Muscle layer of colon (tissue), 2 donors: Measurements from ENCODE around the gene CSPG5.

Experiments used
- H3K27ac ChIP-seq: one replicate; pipeline ENCODE4 v1.7.0; 2013; ENCODE audit warnings: low read depth, mild to moderate bottlenecking, low read length, moderate library complexity
- H3K27me3 ChIP-seq, 2 donors: one replicate each; pipeline ENCODE4 v1.7.0; 2013; ENCODE audit warnings: low read length in 2 of 2, mild to moderate bottlenecking in 2 of 2; ENCODE audit not compliant: insufficient read depth in 2 of 2, control insufficient read depth in 1 of 2
- H3K36me3 ChIP-seq: one replicate; pipeline ENCODE4 v1.7.0; 2013; ENCODE audit warnings: mild to moderate bottlenecking, low read length; ENCODE audit not compliant: insufficient read depth
- H3K4me1 ChIP-seq: one replicate; pipeline ENCODE4 v1.7.0; 2013; ENCODE audit warnings: mild to moderate bottlenecking, low read length; ENCODE audit not compliant: insufficient read depth
- H3K4me3 ChIP-seq, 2 donors: one replicate each; pipeline ENCODE4 v1.7.0; 2013; ENCODE audit warnings: low read length in 2 of 2, low read depth in 1 of 2, mild to moderate bottlenecking in 1 of 2, moderate library complexity in 1 of 2
- H3K9ac ChIP-seq: one replicate; pipeline ENCODE4 v1.7.0; 2013; ENCODE audit warnings: low read length
- H3K9me3 ChIP-seq: one replicate; pipeline ENCODE4 v1.7.0; 2013; ENCODE audit warnings: mild to moderate bottlenecking, low read length
- donor health status: abdominal sarcoma.
- donor health status: Adenocarcinoma of cecum.

The CSPG5 gene

DNA sequence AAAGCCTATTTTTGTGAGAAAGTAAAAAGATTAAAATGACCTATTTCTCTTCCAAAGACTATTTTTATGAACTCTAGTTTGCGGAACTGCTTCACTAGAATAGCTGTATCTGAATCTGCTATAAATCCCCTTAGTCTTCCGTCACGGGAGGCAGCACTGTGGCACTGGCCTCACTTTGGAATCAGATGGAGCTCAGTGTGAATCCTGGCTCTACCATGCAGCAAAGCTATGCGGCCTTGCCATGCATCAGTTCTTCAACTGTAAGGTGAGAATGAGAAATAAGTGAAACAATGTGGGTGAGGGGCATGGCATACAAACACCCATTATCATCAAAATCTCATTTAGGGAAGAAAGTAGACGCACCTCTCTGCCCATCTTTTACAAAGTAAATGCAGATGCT, 27.5 kb upstream of the CSPG5 start:
- no peaks in the 10 kb centered on the region for H3K9me3 ChIP-seq
- H3K9ac ChIP-seq: no peak overlapping the region
- peaks cover 20% of the 10 kb centered on the region for H3K36me3 ChIP-seq
- no peaks in the 10 kb centered on the region for H3K27me3 ChIP-seq
- peaks cover 17% of the 10 kb centered on the region for H3K4me1 ChIP-seq
- H3K27ac ChIP-seq: no peak overlapping the region
- no peak overlapping the region for H3K4me3 ChIP-seq

DNA sequence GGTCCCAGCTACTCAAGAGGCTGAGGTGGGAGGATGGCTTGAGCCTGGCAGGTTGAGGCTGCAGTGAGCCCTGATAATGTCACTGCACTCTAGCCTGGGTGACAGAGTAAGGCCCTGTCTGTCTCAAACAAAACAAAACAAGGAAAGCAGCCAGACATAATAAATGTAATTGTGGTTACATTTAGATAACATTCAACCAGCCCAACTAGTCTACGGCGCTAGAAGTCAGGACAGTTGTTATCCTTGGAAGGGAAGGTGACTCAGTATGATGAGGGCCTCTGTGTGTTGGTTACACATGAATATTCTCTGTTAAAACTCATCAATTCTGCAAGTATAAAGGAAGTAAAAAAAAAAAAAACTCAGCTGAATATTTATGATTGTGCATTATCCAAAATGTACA, 27.0 kb upstream of the CSPG5 start:
- H3K9ac ChIP-seq: no peak overlapping the region

DNA sequence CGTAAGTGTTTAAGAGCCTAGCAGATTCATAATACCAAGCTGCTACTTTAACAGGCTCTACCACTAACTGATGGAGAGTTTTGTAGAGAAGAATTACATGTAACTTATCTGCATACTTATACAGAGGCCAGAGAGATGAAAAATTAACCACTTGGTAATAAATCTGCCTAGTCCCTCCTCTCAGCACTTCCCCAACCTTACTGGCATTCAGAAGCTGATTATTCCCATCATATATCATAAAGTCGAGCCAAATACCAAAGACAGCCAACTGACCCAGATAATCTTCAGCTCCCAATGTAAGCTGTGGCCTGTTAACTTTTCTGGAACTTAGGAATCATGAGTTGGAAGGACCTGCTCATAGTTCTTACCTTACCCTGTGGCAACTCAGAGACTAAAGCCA, 25.5 kb upstream of the CSPG5 start:
- Histone ChIP-seq H3K9ac (no peak overlapping the region), H3K4me3 (no peak overlapping the region), H3K4me1 (peaks cover 17% of the 10 kb centered on the region), H3K27ac (no peak overlapping the region), H3K36me3 (peaks cover 11% of the 10 kb centered on the region), H3K9me3 (no peaks in the 10 kb centered on the region), H3K27me3 (no peaks in the 10 kb centered on the region)

More for the DNA sequence above, 27.0 kb upstream of the CSPG5 start:
- no peaks in the 10 kb centered on the region for H3K27me3 ChIP-seq
- H3K27ac ChIP-seq: no peak overlapping the region
- no peak overlapping the region for H3K4me3 ChIP-seq
- peaks cover 17% of the 10 kb centered on the region for H3K4me1 ChIP-seq
- H3K9me3 ChIP-seq: no peaks in the 10 kb centered on the region
- H3K36me3 ChIP-seq: peaks cover 20% of the 10 kb centered on the region

DNA sequence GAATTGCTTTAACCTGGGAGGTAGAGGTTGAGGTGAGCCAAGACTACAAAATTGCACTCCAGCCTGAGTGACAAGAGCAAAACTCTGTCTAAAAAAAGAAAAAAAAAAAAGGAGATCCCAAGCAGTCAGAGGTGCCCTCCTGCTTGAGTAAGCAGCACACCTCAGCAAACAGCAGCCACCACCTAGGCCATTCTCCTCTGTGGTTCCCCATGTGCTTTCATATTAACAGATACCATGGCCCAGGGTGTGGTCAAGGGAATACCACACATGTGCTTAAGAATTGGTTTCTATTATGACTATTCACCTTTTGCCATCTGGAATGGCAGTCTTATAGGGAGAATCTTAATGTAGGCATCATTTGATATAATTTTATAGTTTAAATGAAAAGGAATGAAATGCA, 24.7 kb upstream of the CSPG5 start:
- no peaks in the 10 kb centered on the region for H3K9me3 ChIP-seq
- peaks cover 5% of the 10 kb centered on the region for H3K36me3 ChIP-seq

DNA sequence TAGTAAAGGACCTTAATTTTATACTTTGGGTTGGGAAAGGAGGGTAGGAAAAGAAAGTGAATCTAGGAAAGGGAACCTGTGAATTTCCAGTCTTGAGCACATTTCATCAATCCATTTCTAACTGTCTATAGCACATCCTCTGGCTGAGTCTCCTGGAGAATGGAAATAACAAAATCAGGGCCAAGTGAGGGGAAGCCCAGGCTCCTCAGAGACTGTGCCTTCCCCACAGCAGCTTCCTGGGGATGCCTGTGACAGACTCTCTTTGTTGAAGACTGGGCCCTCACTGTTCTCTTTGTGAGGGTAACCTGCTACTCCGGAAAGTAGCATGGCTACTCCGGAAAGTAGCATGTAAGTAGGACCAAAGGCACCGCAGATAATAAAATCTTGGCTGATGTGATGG, 22.6 kb upstream of the CSPG5 start:
- no peaks in the 10 kb centered on the region for H3K27me3 ChIP-seq
- H3K9ac ChIP-seq: no peak overlapping the region
- no peak overlapping the region for H3K27ac ChIP-seq
- H3K9me3 ChIP-seq: no peaks in the 10 kb centered on the region
- H3K4me1 ChIP-seq: peaks cover 14% of the 10 kb centered on the region
- H3K4me3 ChIP-seq: no peak overlapping the region
- H3K36me3 ChIP-seq: peaks cover 8% of the 10 kb centered on the region

More for the DNA sequence above, 24.7 kb upstream of the CSPG5 start:
- Histone ChIP-seq H3K4me3 (no peak overlapping the region), H3K27me3 (no peaks in the 10 kb centered on the region), H3K27ac (no peak overlapping the region), H3K4me1 (peaks cover 17% of the 10 kb centered on the region), H3K9ac (no peak overlapping the region)

DNA sequence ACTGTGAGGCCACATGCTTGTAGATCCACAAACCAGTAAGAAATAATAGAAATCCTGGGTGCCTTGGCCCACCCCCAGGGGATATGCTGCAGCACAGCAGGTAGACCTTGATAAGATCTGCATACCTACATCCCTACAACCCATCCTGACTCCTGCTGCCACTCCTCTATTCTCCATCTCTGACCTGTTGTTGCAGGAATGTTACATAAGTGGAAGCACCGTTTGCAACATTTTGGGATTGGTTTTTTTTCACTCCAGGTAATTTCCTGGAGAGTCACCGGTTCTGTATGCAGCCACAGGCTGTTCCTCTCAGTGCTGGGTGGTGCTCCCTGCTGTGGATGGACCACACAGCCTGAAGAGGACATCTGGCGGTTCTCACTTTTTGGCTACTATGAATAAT, 16.1 kb upstream of the CSPG5 start:
- Histone ChIP-seq H3K27me3 (no peaks in the 10 kb centered on the region), H3K4me3 (no peak overlapping the region), H3K4me1 (peaks cover 9% of the 10 kb centered on the region), H3K9ac (no peak overlapping the region), H3K9me3 (no peaks in the 10 kb centered on the region), H3K27ac (no peak overlapping the region), H3K36me3 (peaks cover 16% of the 10 kb centered on the region)

DNA sequence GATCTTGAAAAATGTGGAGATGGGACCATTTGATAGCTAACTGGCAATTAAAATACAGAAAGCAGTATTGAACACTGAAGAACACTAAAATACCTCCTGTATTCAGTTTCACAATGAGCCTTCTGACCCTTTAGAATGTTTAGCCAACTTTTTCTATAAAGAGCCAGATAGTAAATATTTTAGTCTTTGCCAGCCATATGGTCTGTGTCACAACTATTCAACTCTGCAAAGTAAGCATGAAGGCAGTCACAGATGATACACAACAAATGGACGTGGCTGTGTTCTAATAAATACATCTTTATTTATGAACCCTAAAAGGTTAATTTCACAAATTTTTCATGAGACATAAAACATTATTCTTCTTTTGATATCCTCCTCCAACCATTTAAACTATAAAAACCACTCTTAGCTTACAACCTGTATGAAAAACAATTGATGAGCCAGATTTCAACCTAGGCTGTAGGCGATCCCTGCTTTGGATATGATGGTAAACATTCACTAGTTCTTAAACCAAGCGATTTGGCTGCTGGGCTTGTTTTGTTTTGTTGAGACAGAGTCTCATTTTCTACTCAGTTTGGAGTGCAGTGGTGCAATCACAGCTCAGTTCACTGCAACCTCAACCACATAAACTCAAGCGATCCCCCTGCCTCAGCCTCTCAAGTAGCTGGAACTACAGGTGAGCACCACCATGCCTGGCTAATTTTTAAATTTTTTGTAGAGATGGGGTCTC, 13.6 kb upstream of the CSPG5 start:
- H3K4me1 ChIP-seq: peaks cover 9% of the 10 kb centered on the region
- H3K9ac ChIP-seq: no peak overlapping the region
- no peak overlapping the region for H3K4me3 ChIP-seq
- H3K9me3 ChIP-seq: no peaks in the 10 kb centered on the region
- H3K27me3 ChIP-seq: no peaks in the 10 kb centered on the region
- H3K27ac ChIP-seq: no peak overlapping the region
- H3K36me3 ChIP-seq: peaks cover 25% of the 10 kb centered on the region

DNA sequence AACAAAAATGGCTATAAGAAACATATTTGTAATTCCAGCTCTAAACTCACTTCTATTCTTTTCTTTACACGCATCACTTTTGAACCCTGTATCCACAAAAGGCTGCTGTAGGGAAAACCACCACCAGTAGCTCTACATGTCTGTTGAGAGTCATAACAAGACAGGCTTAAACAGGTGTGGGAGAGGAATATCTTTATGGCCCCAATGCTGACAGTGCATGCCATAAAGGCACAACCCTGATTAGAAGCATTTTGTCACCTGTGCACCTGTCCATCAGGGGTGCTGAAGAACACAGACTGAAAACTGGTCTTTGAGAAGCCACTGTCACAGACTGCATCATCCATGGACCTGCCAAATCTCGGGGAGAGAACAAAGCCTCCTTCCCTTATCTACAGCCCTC, 11.6 kb upstream of the CSPG5 start:
- H3K4me3 ChIP-seq: no peak overlapping the region
- no peak overlapping the region for H3K27ac ChIP-seq
- H3K9ac ChIP-seq: no peak overlapping the region
- no peaks in the 10 kb centered on the region for H3K9me3 ChIP-seq
- H3K27me3 ChIP-seq: no peaks in the 10 kb centered on the region
- H3K36me3 ChIP-seq: peaks cover 28% of the 10 kb centered on the region
- H3K4me1 ChIP-seq: peaks cover 9% of the 10 kb centered on the region

DNA sequence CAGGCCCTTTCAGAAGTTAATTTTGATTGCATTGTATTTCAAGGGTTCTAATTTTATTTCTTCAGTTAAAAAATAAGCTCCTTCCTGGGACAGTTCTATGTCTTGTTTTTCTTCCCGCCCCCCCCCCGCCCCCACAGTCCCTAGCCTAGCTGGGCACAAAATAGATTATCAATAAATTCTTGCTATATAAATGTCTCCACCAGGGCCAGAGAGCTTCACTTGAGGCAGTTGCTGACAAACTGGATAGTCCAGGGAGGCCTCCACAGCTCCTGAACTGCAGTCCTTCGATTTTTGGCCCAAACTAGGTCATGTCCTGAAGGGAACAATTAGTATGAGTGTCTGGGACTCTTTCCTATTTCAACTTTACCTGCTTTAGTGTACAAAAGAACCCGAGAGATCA, 9.9 kb upstream of the CSPG5 start:
- peaks cover 9% of the 10 kb centered on the region for H3K4me1 ChIP-seq
- no peaks in the 10 kb centered on the region for H3K9me3 ChIP-seq
- H3K27me3 ChIP-seq: no peaks in the 10 kb centered on the region
- H3K4me3 ChIP-seq: no peak overlapping the region
- H3K36me3 ChIP-seq: peaks cover 28% of the 10 kb centered on the region
- H3K27ac ChIP-seq: no peak overlapping the region
- no peak overlapping the region for H3K9ac ChIP-seq

DNA sequence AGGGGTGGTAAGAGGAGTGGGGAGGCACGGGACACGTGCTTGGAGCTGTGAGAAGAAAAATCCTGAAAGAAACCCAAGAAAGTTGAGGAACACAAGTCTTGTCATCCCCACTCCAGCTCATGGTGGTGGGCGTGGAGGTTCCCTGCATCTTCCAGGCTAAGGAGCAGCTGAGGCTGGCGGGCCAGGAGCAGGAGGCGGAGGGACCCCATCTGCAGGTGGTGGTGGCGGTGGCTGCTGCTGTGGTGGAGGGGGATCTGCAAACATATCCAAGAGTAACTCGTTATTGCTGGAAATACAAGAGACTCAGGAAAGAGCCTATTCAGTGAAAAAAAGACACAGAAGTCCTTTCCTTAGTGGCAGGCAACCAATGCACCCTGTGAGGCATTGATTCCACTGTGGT, 9.4 kb upstream of the CSPG5 start:
- H3K36me3 ChIP-seq: peaks cover 28% of the 10 kb centered on the region
- no peaks in the 10 kb centered on the region for H3K27me3 ChIP-seq

DNA sequence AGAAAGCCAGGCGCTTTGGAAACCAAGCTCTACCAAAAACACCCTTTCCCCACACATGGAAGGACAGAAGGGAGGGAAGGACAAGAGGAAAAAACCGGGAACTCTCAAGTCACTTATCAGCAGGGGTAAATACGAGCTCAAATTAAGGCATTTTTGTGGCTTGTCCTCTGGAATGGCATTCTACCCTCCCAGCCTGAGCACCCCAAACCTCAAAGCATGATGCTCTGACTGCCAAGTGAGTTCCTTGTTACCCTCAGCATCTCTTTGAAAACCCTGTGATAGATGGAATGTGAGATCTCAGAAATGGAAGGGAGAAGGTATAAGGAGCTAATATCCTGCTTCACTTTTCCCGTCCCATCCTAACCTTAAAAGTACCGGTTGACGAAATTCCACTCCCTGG, 8.1 kb upstream of the CSPG5 start:
- no peak overlapping the region for H3K9ac ChIP-seq
- H3K9me3 ChIP-seq: no peaks in the 10 kb centered on the region

More for the DNA sequence above, 9.4 kb upstream of the CSPG5 start:
- Histone ChIP-seq H3K9me3 (no peaks in the 10 kb centered on the region), H3K9ac (no peak overlapping the region), H3K4me3 (no peak overlapping the region), H3K27ac (no peak overlapping the region), H3K4me1 (peaks cover 9% of the 10 kb centered on the region)

More for the DNA sequence above, 8.1 kb upstream of the CSPG5 start:
- Histone ChIP-seq H3K27ac (no peak overlapping the region), H3K4me1 (no peaks in the 10 kb centered on the region), H3K36me3 (peaks cover 28% of the 10 kb centered on the region), H3K4me3 (no peak overlapping the region), H3K27me3 (no peaks in the 10 kb centered on the region)
